Gastroesophageal sphincter (tissue), 4 donors: Measurements from ENCODE around the gene ALDH1A3. TPM values are rescaled to one million over a fixed set of nuclear protein-coding genes. Genes with fewer than 3 reads are reported as not detected.
A peak's percentile ranks its signal among the peaks of the same experiment; 100 is the strongest.

Experiments
- ATAC-seq: fragments of 150-250 bp; one replicate; pipeline ENCODE4 v1.9.1; 2016; ENCODE audit warnings: mild to moderate bottlenecking, moderate library complexity
- H3K27ac ChIP-seq, 4 donors: fragments of 200-600 bp; sonication (generic) in 3 of 4; 1 replicate in 3 of 4; 2 replicates in 1 of 4; pipeline ENCODE4 v1.5.1; 2016 to 2019
- H3K27me3 ChIP-seq: fragments of 200-600 bp; sonication (generic); one replicate; pipeline ENCODE4 v1.5.1; 2019
- H3K36me3 ChIP-seq, 2 donors: fragments of 200-600 bp; sonication (generic); one replicate each; pipeline ENCODE4 v1.5.1; 2019; ENCODE audit warnings: control low read depth in 1 of 2
- H3K4me1 ChIP-seq, 3 donors: fragments of 200-600 bp; sonication (generic); 1 replicate in 2 of 3; 2 replicates in 1 of 3; pipeline ENCODE4 v1.5.1; 2016 to 2019; ENCODE audit warnings: control low read depth in 2 of 3
- H3K4me3 ChIP-seq, 2 donors: fragments of 200-600 bp; sonication (generic); one replicate each; pipeline ENCODE4 v1.5.1; 2019; ENCODE audit warnings: mild to moderate bottlenecking in 1 of 2, moderate library complexity in 1 of 2
- H3K9me3 ChIP-seq, 3 donors: fragments of 200-600 bp; sonication (generic); one replicate each; pipeline ENCODE4 v1.5.1; 2017 to 2019; ENCODE audit warnings: control low read depth in 2 of 3
- CTCF ChIP-seq, 4 experiments: fragments of 200-600 bp in 2 of 4; fragments of 450-650 bp in 2 of 4; sonication (generic) in 1 of 4; IDR thresholded peaks; one replicate each; pipeline ENCODE4 v1.5.1; 2017 to 2019; ENCODE audit warnings: antibody characterized with exemption in 4 of 4, mild to moderate bottlenecking in 2 of 4, moderate library complexity in 2 of 4
- EP300 ChIP-seq: sonication (generic); formaldehyde crosslinking; IDR thresholded peaks from one replicate; pipeline ENCODE4 v1.6.1; 2017; ENCODE audit warnings: antibody characterized with exemption, mild to moderate bottlenecking
- POLR2A ChIP-seq, 2 donors: fragments of 450-650 bp; IDR thresholded peaks; one replicate each; pipeline ENCODE4 v1.6.1; 2017; ENCODE audit warnings: antibody characterized with exemption in 2 of 2, mild to moderate bottlenecking in 2 of 2, moderate library complexity in 1 of 2
- POLR2AphosphoS5 ChIP-seq: sonication (generic); formaldehyde crosslinking; IDR thresholded peaks from one replicate; pipeline ENCODE4 v1.6.1; 2017; ENCODE audit warnings: antibody characterized with exemption
- whole genome bisulfite sequencing, 2 donors: methylation state at CpG; one replicate each; pipeline ENCODE4 v1.1.5; 2018; ENCODE audit warnings: low coverage in 1 of 2; 5-methylcytosine and 5-hydroxymethylcytosine counted together
- total RNA-seq, 4 donors: library from RNA; depleted of rRNA; stranded (reverse); fragments of >200 nt; gene quantifications; one replicate each; pipeline ENCODE4 v1.1.0, GENCODE V29; 2016

Gene ALDH1A3
- total RNA-seq, 4 donors from 2014 or later, result 23.0 to 148 (median 93.4) TPM

GRCh38 chr15:100942656-100943425 is 63.2 kb downstream of the ALDH1A3 start:
- no peak overlapping the region for H3K27ac ChIP-seq
- H3K4me1 ChIP-seq, result peaks cover 0 to 4% (median 0%) of the 10 kb centered on the region in 3 donors
- no peaks in the 10 kb centered on the region for H3K9me3 ChIP-seq
- H3K27me3 ChIP-seq, result no peaks in the 10 kb centered on the region
- H3K4me3 ChIP-seq, result no peak overlapping the region
- WGBS, 2 donors, result 77 to 89% methylated on average over 5 to 6 of the region's 10 CpGs
- ATAC-seq, result no peak
- TF ChIP-seq POLR2AphosphoS5 (no peak), POLR2A (IDR thresholded peaks at IDR 0.05) (no peak), CTCF (IDR thresholded peaks at IDR 0.05) (no peak), EP300 (no peak)
- H3K36me3 ChIP-seq, result no peaks in the 10 kb centered on the region

GRCh38 chr15:100944244-100944895 is 64.7 kb downstream of the ALDH1A3 start:
- Histone ChIP-seq H3K4me1 (peaks cover 0 to 4% (median 0%) of the 10 kb centered on the region in 3 donors), H3K36me3 (no peaks in the 10 kb centered on the region), H3K27ac (peak overlapping the region in 1 of 4 donors; percentile 6), H3K4me3 (no peak overlapping the region), H3K9me3 (no peaks in the 10 kb centered on the region), H3K27me3 (no peaks in the 10 kb centered on the region)
- WGBS, 2 donors, result 62 to 72% methylated on average over 6 of the region's 7 CpGs
- TF ChIP-seq POLR2AphosphoS5 (no peak), EP300 (no peak), CTCF (IDR thresholded peaks at IDR 0.05) (no peak), POLR2A (IDR thresholded peaks at IDR 0.05) (no peak)
- ATAC-seq, result no peak

- Histone ChIP-seq H3K4me3 (no peak overlapping the region), H3K36me3 (no peaks in the 10 kb centered on the region), H3K27ac (no peak overlapping the region), H3K9me3 (no peaks in the 10 kb centered on the region), H3K27me3 (no peaks in the 10 kb centered on the region), H3K4me1 (peaks cover 0 to 4% (median 0%) of the 10 kb centered on the region in 3 donors)
- ATAC-seq, result no peak
- 79 to 100% methylated on average over 2 to 5 of the region's 6 CpGs for WGBS, 2 donors
- TF ChIP-seq POLR2A (IDR thresholded peaks at IDR 0.05) (no peak), EP300 (no peak), CTCF (IDR thresholded peaks at IDR 0.05) (no peak), POLR2AphosphoS5 (no peak)
Observed at GRCh38 chr15:100944986-100945385, 65.4 kb downstream of the ALDH1A3 start.

- no peak for ATAC-seq
- Histone ChIP-seq H3K4me3 (no peak overlapping the region), H3K4me1 (peaks cover 0 to 4% (median 0%) of the 10 kb centered on the region in 3 donors), H3K36me3 (no peaks in the 10 kb centered on the region), H3K27ac (no peak overlapping the region), H3K9me3 (no peaks in the 10 kb centered on the region), H3K27me3 (no peaks in the 10 kb centered on the region)
- TF ChIP-seq POLR2AphosphoS5, result no peak
- TF ChIP-seq CTCF (IDR thresholded peaks at IDR 0.05), result no peak
- TF ChIP-seq POLR2A (IDR thresholded peaks at IDR 0.05), result no peak
- TF ChIP-seq EP300, result no peak
- WGBS, 2 donors, result 60 to 66% methylated on average over 1 to 8 of the region's 10 CpGs
Observed at GRCh38 chr15:100947760-100948429, 68.3 kb downstream of the ALDH1A3 start.
